Measurements from ENCODE around the gene QTRT2. TPM values are rescaled to one million over a fixed set of nuclear protein-coding genes. Genes with fewer than 3 reads are reported as not detected.

The QTRT2 gene
- 23.7 and 33.9 TPM in 2 replicates for total RNA-seq (ENCODE audit: low replicate concordance)

GRCh38 chr3:114056130-114057010 lies at the start of gene QTRT2, which contains the start of gene CCDC191:
Gene QTRT2 (plus strand): TSS chr3:114056737. CDS start chr3:114065258, 8,521 bp downstream.
Gene CCDC191 (minus strand): TSS chr3:114056526. CDS start chr3:114056466, 60 bp downstream.
- TF ChIP-seq CTCF (IDR thresholded peaks at IDR 0.05; ENCODE audit: insufficient read depth, low read length), result no peak
- peak within 1 kb of the TSS; percentile 100 for H3K4me3 ChIP-seq (ENCODE audit: low read depth, low read length)
- peak; percentile 100 for DNase-seq (ENCODE audit: low read depth)

GRCh38 chr3:114011059-114011797 lies 45.3 kb upstream of the QTRT2 start:
- no peak for TF ChIP-seq CTCF (IDR thresholded peaks at IDR 0.05; ENCODE audit: insufficient read depth, low read length)
- H3K4me3 ChIP-seq (ENCODE audit: low read depth, low read length), result no peak overlapping the region
- DNase-seq (ENCODE audit: low read depth), result no peak

- TF ChIP-seq CTCF (IDR thresholded peaks at IDR 0.05; ENCODE audit: insufficient read depth, low read length), result no peak
- no peak overlapping the region for H3K4me3 ChIP-seq (ENCODE audit: low read depth, low read length)
- DNase-seq (ENCODE audit: low read depth), result no peak
Observed at GRCh38 chr3:114014211-114014610, 42.3 kb upstream of the QTRT2 start.

- no peak for DNase-seq (ENCODE audit: low read depth)
- no peak overlapping the region for H3K4me3 ChIP-seq (ENCODE audit: low read depth, low read length)
- no peak for TF ChIP-seq CTCF (IDR thresholded peaks at IDR 0.05; ENCODE audit: insufficient read depth, low read length)
Observed at GRCh38 chr3:114019486-114019885, 37.1 kb upstream of the QTRT2 start.

- no peak for TF ChIP-seq CTCF (IDR thresholded peaks at IDR 0.05; ENCODE audit: insufficient read depth, low read length)
- DNase-seq (ENCODE audit: low read depth), result no peak
- no peak overlapping the region for H3K4me3 ChIP-seq (ENCODE audit: low read depth, low read length)
Observed at GRCh38 chr3:114020907-114021306, 35.6 kb upstream of the QTRT2 start.

GRCh38 chr3:114022145-114022802 lies 34.3 kb upstream of the QTRT2 start:
- no peak overlapping the region for H3K4me3 ChIP-seq (ENCODE audit: low read depth, low read length)
- TF ChIP-seq CTCF (IDR thresholded peaks at IDR 0.05; ENCODE audit: insufficient read depth, low read length), result no peak
- DNase-seq (ENCODE audit: low read depth), result no peak

All from fibroblast of the aortic adventitia (primary cell).